K562 (cell line): ENCODE results near the gene ASIC3. TPM values are rescaled to one million over a fixed set of nuclear protein-coding genes. Genes with fewer than 3 reads are reported as not detected.

Experiments used
- ADNP ChIP-seq: fragments of 200-800 bp; sonication (Bioruptor generic); IDR thresholded peaks from 2 replicates; pipeline ENCODE4 v1.6.1; 2016; ENCODE audit warnings: missing genetic modification characterization, missing compliant biosample characterization
- ARID1B ChIP-seq: fragments of 450-650 bp; IDR thresholded peaks from 2 replicates; pipeline ENCODE4 v1.6.1; 2016; ENCODE audit warnings: antibody characterized with exemption, mild to moderate bottlenecking, inconsistent platforms
- CC2D1A ChIP-seq: fragments of 450-650 bp; IDR thresholded peaks from 2 replicates; pipeline ENCODE4 v1.6.1; 2017; ENCODE audit warnings: mild to moderate bottlenecking
- CHCHD3 ChIP-seq: fragments of 250-450 bp; sonication (Bioruptor Pico); IDR thresholded peaks from 2 replicates; pipeline ENCODE4 v2.1.2; 2022; ENCODE audit warnings: mild to moderate bottlenecking
- CREB3L1 ChIP-seq: fragments of 450-650 bp; IDR thresholded peaks from 2 replicates; pipeline ENCODE4 v1.6.1; 2014; ENCODE audit warnings: low read depth, mild to moderate bottlenecking, moderate library complexity, borderline replicate concordance
- DLX4 ChIP-seq: fragments of 250-450 bp; sonication (Bioruptor Pico); IDR thresholded peaks from 2 replicates; pipeline ENCODE4 v1.6.1; 2021; ENCODE audit warnings: mild to moderate bottlenecking
- ESRRB ChIP-seq: fragments of 250-450 bp; sonication (Bioruptor Pico); IDR thresholded peaks from 2 replicates; pipeline ENCODE4 v1.5.0; 2020; ENCODE audit warnings: mild to moderate bottlenecking, moderate library complexity, borderline replicate concordance
- GATAD2B ChIP-seq: fragments of 450-650 bp; IDR thresholded peaks from 2 replicates; pipeline ENCODE4 v1.6.1; 2017; ENCODE audit warnings: mild to moderate bottlenecking, borderline replicate concordance
- PHF8 ChIP-seq: fragments of 200-600 bp; sonication (generic); IDR thresholded peaks from 2 replicates; pipeline ENCODE4 v1.6.1; 2012; ENCODE audit warnings: mixed run types, mild to moderate bottlenecking, inconsistent platforms, low read length, moderate library complexity, borderline replicate concordance
- PHTF2 ChIP-seq: fragments of 250-450 bp; sonication (Bioruptor Pico); IDR thresholded peaks from 2 replicates; pipeline ENCODE4 v1.5.0; 2021; ENCODE audit warnings: mild to moderate bottlenecking
- PRDM10 ChIP-seq: fragments of 450-650 bp; IDR thresholded peaks from 2 replicates; pipeline ENCODE4 v1.6.1; 2018; ENCODE audit not compliant: partially characterized antibody
- TBL1XR1 ChIP-seq, 2 experiments: IDR thresholded peaks; 2 replicates each; pipeline ENCODE4 v1.6.1; 2012; ENCODE audit warnings: improper control_type of control experiment in 2 of 2, low read length in 2 of 2, mild to moderate bottlenecking in 1 of 2
- YY1 ChIP-seq, 3 experiments: IDR thresholded peaks; 2 replicates each; pipeline ENCODE4 v1.6.1; 2011; ENCODE audit warnings: low read length in 2 of 3, mild to moderate bottlenecking in 2 of 3, moderate library complexity in 2 of 3, borderline replicate concordance in 1 of 3, control low read depth in 1 of 3, low read depth in 1 of 3; ENCODE audit not compliant: insufficient read depth in 3 of 3, insufficient replicate concordance in 2 of 3, control insufficient read depth in 1 of 3, insufficient read length in 1 of 3; ENCODE audit errors: extremely low read depth in 1 of 3
- ZNF280A ChIP-seq: fragments of 450-650 bp; IDR thresholded peaks from 2 replicates; pipeline ENCODE4 v1.6.1; 2018; ENCODE audit warnings: mild to moderate bottlenecking, low read depth; ENCODE audit not compliant: partially characterized antibody
- ZNF449 ChIP-seq: fragments of 250-450 bp; sonication (Bioruptor Pico); IDR thresholded peaks from 2 replicates; pipeline ENCODE4 v1.8.0; 2022; ENCODE audit warnings: moderate library complexity, mild to moderate bottlenecking, inconsistent platforms
- ZNF589 ChIP-seq: fragments of 200-800 bp; sonication (Bioruptor generic); IDR thresholded peaks from 2 replicates; pipeline ENCODE4 v1.6.1; 2016; ENCODE audit warnings: low read depth, missing genetic modification characterization, missing compliant biosample characterization
- ZNF830 ChIP-seq: fragments of 250-450 bp; sonication (Bioruptor Pico); IDR thresholded peaks from 2 replicates; pipeline ENCODE4 v1.5.0; 2021; ENCODE audit warnings: mild to moderate bottlenecking
- polyA plus RNA-seq, 8 experiments: library from polyadenylated mRNA; depleted of rRNA in 4 of 8; stranded (reverse) in 5 of 8; unstranded in 3 of 8; fragments of >200 nt; fragmentation: Nextera tagmentation in 2 of 8; fragmentation: Illumina TruSeq in 1 of 8; extraction: Ambion mirVana in 2 of 8; extraction: Trizol in 1 of 8; gene quantifications; 2 replicates each; pipeline versions ENCODE4 v1.2.1 to v1.2.3, GENCODE V29; 2011 to 2014; ENCODE audit warnings: inconsistent platforms in 1 of 8, missing spikeins in 1 of 8
- total RNA-seq, 7 experiments: library from RNA; depleted of rRNA in 6 of 7; stranded (reverse); fragments of >200 nt in 6 of 7; fragmentation: Illumina TruSeq in 2 of 7; extraction: Trizol in 2 of 7; gene quantifications; 2 replicates each; pipeline versions ENCODE4 v1.2.1 to v1.2.3, GENCODE V29; 2011 to 2021; ENCODE audit warnings: low replicate concordance in 1 of 7

Gene ASIC3
- total and polyA plus RNA-seq, 9 of the 15 experiments (the other 6 are each of a cell fraction or from before 2014, with no cell fraction given) = 0.11 to 5.0 (median 0.87) TPM

- no peak; the same call in none of the 2 replicates for TF ChIP-seq GATAD2B
- no peak for TF ChIP-seq ADNP
- TF ChIP-seq PHF8 = peak; percentile 75
- TF ChIP-seq PRDM10 = peak; percentile 97
- peak; percentile 84 for TF ChIP-seq CREB3L1
- no peak for TF ChIP-seq ZNF280A
- peak; percentile 47; the same call in 1 of the 2 replicates for TF ChIP-seq ZNF830 (CRISPR knock-in tag)
- TF ChIP-seq PHTF2 (CRISPR knock-in tag) = peak; percentile 7; the same call in 1 of the 2 replicates
- TF ChIP-seq YY1 (IDR thresholded peaks at IDR 0.05; ENCODE audit: borderline replicate concordance in 1 of 3, control insufficient read depth in 1 of 3, extremely low read depth in 1 of 3, insufficient read depth in 3 of 3, insufficient read length in 1 of 3, insufficient replicate concordance in 2 of 3, low read depth in 1 of 3, low read length in 2 of 3) = peak in 2 of 3 experiments; percentile 83 to 86
- TF ChIP-seq TBL1XR1 (IDR thresholded peaks at IDR 0.05; ENCODE audit: low read length in 2 of 2) = peak; percentile 50 to 59; a peak in 1 of 4 replicates
- no peak for TF ChIP-seq CHCHD3 (CRISPR knock-in tag)
- peak; percentile 36; the same call in 1 of the 2 replicates for TF ChIP-seq ZNF449 (CRISPR knock-in tag)
- TF ChIP-seq DLX4 = no peak
- TF ChIP-seq ZNF589 = peak; percentile 86; the same call in 1 of the 2 replicates
- TF ChIP-seq CC2D1A = peak; percentile 94
- TF ChIP-seq ARID1B = peak; percentile 68; the same call in 1 of the 2 replicates
- no peak for TF ChIP-seq ESRRB (CRISPR knock-in tag)
Observed at GRCh38 chr7:151008511-151009323, 39.6 kb upstream of the ASIC3 start (continued).
